Measurements from ENCODE around the gene SGSH.

SGSH gene

DNA sequence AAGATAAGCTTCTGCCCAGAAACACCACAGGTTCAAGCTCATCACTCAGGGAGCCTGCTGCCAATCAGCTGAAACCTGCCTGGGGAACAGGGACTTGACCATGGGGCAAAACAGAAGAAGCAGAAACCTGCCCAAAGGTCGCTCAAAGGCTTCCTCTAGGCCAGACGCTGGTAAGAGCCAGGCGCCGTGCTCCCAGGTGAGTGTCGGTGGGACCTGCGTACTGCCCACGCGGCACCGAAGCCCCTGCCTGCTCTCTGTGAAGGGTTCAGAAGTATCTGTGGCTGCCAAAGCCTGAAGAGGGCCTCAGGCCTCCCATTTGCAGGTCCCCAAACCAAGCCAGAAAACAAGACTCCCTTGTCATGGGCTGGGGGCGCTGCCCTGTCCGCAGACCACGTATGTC is 10.4 kb downstream of the SGSH start:
- no peak overlapping the region for H3K4me3 ChIP-seq (replicated peaks; ENCODE audit: low read depth, low read length)
- peaks cover 16% of the 10 kb centered on the region for H3K36me3 ChIP-seq (ENCODE audit: control insufficient read depth, insufficient read depth, low read length)
- no peak for DNase-seq (ENCODE audit: extremely low read depth, insufficient read length)
- TF ChIP-seq, protein P1, sequence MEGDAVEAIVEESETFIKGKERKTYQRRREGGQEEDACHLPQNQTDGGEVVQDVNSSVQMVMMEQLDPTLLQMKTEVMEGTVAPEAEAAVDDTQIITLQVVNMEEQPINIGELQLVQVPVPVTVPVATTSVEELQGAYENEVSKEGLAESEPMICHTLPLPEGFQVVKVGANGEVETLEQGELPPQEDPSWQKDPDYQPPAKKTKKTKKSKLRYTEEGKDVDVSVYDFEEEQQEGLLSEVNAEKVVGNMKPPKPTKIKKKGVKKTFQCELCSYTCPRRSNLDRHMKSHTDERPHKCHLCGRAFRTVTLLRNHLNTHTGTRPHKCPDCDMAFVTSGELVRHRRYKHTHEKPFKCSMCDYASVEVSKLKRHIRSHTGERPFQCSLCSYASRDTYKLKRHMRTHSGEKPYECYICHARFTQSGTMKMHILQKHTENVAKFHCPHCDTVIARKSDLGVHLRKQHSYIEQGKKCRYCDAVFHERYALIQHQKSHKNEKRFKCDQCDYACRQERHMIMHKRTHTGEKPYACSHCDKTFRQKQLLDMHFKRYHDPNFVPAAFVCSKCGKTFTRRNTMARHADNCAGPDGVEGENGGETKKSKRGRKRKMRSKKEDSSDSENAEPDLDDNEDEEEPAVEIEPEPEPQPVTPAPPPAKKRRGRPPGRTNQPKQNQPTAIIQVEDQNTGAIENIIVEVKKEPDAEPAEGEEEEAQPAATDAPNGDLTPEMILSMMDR (IDR thresholded peaks at IDR 0.05; ENCODE audit: insufficient read depth, low read length, poor library complexity, severe bottlenecking) = no peak
- no peaks in the 10 kb centered on the region for H3K27me3 ChIP-seq (replicated peaks; ENCODE audit: control insufficient read depth, insufficient read depth, low read length)

DNA sequence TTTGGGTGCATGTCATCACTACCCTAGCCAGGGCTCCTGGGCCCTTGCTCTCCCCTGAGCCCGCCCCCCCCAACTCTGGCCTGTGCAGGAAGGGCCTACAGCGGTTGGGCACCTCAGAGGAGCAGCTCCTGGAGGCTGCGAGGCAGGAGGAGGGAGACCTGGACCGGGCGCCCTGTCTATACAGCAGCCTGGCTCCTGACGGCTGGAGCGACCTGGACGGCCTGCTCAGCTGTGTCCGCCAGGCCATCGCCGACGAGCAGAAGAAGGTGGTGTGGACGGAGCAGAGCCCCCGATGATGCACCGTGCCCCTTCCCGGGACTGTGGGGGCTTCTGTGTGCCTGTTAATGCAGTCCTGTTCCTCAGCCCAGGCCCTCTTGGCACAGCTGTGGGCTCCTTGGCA is 12.1 kb downstream of the SGSH start:
- Histone ChIP-seq H3K36me3 (ENCODE audit: control insufficient read depth, insufficient read depth, low read length) (peaks cover 14% of the 10 kb centered on the region), H3K4me3 (replicated peaks; ENCODE audit: low read depth, low read length) (no peak overlapping the region), H3K27me3 (replicated peaks; ENCODE audit: control insufficient read depth, insufficient read depth, low read length) (no peaks in the 10 kb centered on the region)
- TF ChIP-seq, protein P1 (IDR thresholded peaks at IDR 0.05; ENCODE audit: insufficient read depth, low read length, poor library complexity, severe bottlenecking) = no peak
- no peak for DNase-seq (ENCODE audit: extremely low read depth, insufficient read length)

DNA sequence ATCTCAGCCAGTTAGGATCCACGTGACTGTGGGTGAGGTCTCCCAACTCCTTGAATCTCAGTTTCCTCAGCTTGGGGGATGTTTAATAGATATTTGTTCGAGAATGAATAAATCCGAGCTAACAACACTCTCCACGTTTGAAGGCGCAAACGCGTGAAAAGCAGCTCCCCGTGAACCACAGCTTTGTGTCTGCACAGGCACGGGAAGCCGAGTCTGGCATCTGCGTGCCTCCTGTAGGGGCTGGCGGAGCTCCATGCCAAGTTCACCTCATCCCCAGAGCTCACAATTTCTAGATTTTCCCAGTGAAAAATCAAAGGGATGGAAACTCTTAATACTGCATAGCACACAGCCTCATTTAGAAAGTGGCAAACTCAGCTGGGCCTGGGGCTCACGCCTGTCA is 14.3 kb downstream of the SGSH start:
- Histone ChIP-seq H3K36me3 (ENCODE audit: control insufficient read depth, insufficient read depth, low read length) (peaks cover 8% of the 10 kb centered on the region), H3K4me3 (replicated peaks; ENCODE audit: low read depth, low read length) (no peak overlapping the region), H3K27me3 (replicated peaks; ENCODE audit: control insufficient read depth, insufficient read depth, low read length) (no peaks in the 10 kb centered on the region)
- TF ChIP-seq, protein P1 (IDR thresholded peaks at IDR 0.05; ENCODE audit: insufficient read depth, low read length, poor library complexity, severe bottlenecking) = no peak
- no peak for DNase-seq (ENCODE audit: extremely low read depth, insufficient read length)

DNA sequence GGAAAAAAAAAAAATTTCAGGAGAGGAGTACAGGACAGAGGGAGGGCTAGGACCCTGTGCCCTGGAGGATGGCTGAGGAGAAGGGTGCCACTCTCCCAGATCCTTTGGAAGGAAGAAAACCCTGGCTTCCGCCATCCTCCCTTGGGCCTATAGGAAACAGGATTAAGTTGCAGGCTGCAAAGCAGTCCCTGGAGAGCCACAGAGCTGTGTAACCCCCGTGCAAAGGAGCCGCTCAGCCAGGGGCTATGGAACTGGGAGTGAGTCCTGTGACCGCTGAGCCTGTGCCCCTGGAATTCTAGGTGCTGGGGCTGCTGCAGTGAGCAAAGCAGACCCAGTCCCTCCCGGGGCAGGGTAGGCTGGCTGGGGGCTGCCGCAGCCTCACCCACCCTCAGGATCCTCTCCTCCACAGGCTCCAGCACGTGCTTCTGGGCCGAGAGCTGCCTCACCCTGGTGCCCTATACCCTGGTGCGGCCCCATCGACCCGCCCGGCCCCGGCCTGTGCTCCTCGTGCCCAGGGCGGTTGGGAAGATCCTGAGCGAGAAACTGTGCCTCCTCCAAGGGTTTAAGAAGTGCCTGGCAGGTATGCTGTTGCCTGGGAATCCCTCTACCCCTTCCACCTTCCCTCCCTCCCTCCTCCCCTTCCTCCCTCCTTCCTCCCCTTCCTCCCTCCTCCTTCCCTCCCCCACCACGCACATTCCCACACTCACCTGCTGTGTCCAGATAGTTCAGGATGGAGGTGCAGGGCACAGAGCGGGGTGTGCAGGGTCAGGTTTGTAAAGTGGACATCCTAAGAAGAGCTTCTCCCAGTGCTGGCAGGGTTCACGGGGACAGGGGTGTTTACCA is 15.3 kb downstream of the SGSH start:
- Histone ChIP-seq H3K36me3 (ENCODE audit: control insufficient read depth, insufficient read depth, low read length) (peaks cover 2% of the 10 kb centered on the region), H3K4me3 (replicated peaks; ENCODE audit: low read depth, low read length) (no peak overlapping the region), H3K27me3 (replicated peaks; ENCODE audit: control insufficient read depth, insufficient read depth, low read length) (no peaks in the 10 kb centered on the region)
- DNase-seq (ENCODE audit: extremely low read depth, insufficient read length) = no peak
- TF ChIP-seq, protein P1 (IDR thresholded peaks at IDR 0.05; ENCODE audit: insufficient read depth, low read length, poor library complexity, severe bottlenecking) = no peak

DNA sequence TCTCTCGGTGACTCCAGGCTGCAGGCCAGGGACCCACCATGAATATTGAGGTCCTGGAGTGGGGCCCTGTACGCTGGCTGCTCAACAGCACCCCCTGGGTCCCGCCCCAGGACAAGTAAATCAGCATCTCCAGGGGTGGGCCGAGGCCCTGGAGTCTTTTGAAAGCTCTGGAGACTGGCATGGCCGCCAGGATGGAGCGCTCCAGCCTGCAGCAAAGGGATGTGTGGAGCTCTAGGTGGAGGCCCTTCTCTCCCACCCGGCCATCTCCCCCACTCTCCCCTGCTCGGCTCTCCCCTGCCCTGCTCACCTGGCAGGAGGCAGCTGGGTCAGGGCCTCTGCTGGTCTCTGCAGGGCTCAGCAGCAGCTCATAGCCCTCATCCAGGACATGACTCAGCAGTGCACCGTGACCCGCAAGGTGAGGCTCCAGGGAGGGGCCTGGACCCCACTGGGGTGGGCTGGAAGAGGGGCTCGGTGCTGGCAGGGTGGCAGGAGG is 16.6 kb downstream of the SGSH start:
- no peak for DNase-seq (ENCODE audit: extremely low read depth, insufficient read length)
- TF ChIP-seq, protein P1 (IDR thresholded peaks at IDR 0.05; ENCODE audit: insufficient read depth, low read length, poor library complexity, severe bottlenecking) = peak; percentile 18
- Histone ChIP-seq H3K36me3 (ENCODE audit: control insufficient read depth, insufficient read depth, low read length) (no peaks in the 10 kb centered on the region; the same call in 1 of the 2 replicates), H3K27me3 (replicated peaks; ENCODE audit: control insufficient read depth, insufficient read depth, low read length) (no peaks in the 10 kb centered on the region), H3K4me3 (replicated peaks; ENCODE audit: low read depth, low read length) (no peak overlapping the region)
